GM23248 (cell line): Measurements from ENCODE around the gene GLOD4.
"Not testable (repeated sequence)": the region's sequence is repeated elsewhere in the genome, so short reads cannot be mapped to it uniquely, and the experiment has no call there.

ENCODE experiments used
- EZH2 ChIP-seq: fragments of 200-600 bp; sonication (generic); IDR thresholded peaks from 2 replicates; pipeline ENCODE4 v1.6.1; 2018; ENCODE audit warnings: antibody characterized with exemption, mild to moderate bottlenecking; ENCODE audit not compliant: insufficient read depth, poor library complexity, severe bottlenecking
- EZH2phosphoT487 ChIP-seq: fragments of 200-600 bp; sonication (generic); IDR thresholded peaks from 2 replicates; pipeline ENCODE4 v1.6.1; 2018; ENCODE audit warnings: antibody characterized with exemption, moderate library complexity, mild to moderate bottlenecking, low read depth; ENCODE audit not compliant: insufficient read depth

GRCh38 chr17:756010-756567 is 26.0 kb downstream of the GLOD4 start:
- not testable (repeated sequence) for TF ChIP-seq EZH2, EZH2phosphoT487
